GM12874 (cell line): ENCODE results near the gene IL20.

Source experiments
- TF ChIP-seq, protein P1 (sequence below): IDR thresholded peaks from 2 replicates; pipeline ENCODE4 v1.5.1; 2011; ENCODE audit warnings: low read depth, mild to moderate bottlenecking, control low read depth, low read length, moderate library complexity; ENCODE audit not compliant: insufficient read depth

The IL20 gene, protein sequence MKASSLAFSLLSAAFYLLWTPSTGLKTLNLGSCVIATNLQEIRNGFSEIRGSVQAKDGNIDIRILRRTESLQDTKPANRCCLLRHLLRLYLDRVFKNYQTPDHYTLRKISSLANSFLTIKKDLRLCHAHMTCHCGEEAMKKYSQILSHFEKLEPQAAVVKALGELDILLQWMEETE

DNA sequence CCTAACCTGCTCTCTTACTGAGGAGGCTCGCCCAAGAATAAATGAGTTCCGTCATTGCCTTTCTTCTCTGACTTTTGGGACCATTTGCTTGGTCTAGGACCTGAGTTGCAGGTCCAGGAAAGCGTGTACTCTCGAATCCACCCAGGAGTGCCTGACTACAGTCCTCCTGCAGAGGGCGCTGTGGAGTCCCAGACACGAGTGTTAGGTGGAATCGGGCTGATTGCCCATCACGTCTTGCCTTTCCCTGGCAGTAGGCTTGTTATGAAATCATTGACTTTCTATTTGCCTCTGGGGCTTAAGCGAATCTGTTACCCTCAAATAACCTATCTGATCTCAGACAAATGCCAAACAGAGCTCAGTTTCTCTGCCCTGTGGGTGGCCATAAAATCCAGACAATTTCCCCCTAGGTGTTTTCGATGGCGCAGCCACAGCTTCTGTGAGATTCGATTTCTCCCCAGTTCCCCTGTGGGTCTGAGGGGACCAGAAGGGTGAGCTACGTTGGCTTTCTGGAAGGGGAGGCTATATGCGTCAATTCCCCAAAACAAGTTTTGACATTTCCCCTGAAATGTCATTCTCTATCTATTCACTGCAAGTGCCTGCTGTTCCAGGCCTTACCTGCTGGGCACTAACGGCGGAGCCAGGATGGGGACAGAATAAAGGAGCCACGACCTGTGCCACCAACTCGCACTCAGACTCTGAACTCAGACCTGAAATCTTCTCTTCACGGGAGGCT lies at the start of gene IL20:
Gene IL20, plus strand, starts transcription at position 685 of the 733 bp plus-strand sequence. CDS start 230 bp downstream, outside the sequence.
- TF ChIP-seq, protein P1, sequence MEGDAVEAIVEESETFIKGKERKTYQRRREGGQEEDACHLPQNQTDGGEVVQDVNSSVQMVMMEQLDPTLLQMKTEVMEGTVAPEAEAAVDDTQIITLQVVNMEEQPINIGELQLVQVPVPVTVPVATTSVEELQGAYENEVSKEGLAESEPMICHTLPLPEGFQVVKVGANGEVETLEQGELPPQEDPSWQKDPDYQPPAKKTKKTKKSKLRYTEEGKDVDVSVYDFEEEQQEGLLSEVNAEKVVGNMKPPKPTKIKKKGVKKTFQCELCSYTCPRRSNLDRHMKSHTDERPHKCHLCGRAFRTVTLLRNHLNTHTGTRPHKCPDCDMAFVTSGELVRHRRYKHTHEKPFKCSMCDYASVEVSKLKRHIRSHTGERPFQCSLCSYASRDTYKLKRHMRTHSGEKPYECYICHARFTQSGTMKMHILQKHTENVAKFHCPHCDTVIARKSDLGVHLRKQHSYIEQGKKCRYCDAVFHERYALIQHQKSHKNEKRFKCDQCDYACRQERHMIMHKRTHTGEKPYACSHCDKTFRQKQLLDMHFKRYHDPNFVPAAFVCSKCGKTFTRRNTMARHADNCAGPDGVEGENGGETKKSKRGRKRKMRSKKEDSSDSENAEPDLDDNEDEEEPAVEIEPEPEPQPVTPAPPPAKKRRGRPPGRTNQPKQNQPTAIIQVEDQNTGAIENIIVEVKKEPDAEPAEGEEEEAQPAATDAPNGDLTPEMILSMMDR = peak; percentile 90

DNA sequence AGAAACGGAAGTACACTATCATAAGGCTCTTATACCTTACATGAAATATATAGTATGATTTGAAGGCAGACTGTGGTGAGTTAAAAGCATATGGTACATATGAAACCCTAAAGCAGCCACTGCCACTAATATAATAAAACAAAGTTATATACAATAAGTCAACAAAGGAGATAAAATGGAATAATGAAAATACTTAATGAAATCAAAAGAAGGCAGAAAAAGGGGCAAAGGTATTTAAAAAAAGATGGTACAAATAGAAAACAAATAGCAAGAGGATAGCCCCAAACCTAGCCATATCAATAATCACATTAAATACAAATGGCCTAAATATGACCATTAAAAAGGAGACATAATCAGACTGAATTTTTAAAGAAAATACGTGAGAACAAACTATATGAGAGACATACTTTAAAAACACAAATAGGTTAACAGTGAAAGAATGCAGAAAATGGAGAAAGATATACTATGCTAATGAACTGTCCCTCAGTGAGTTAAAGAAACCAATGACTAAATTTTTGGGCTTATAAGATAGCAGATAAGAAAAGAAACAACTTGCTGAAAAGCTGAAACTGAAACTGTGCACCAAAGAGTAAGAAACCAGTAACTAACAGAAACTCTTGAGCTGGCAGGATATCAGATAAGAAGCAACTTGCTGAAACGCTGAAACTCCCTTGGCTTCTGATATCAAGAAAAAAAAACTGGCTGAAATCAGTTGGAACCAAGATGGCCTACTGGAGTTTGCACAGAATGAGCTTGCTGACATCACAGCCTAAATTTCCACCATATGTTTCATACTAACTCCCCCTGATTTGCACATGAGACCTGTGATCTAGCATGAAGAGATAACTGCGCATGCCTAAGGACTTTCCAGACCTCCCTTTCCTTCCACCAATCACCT lies 48.8 kb upstream of the IL20 start:
- TF ChIP-seq, protein P1 = no peak

DNA sequence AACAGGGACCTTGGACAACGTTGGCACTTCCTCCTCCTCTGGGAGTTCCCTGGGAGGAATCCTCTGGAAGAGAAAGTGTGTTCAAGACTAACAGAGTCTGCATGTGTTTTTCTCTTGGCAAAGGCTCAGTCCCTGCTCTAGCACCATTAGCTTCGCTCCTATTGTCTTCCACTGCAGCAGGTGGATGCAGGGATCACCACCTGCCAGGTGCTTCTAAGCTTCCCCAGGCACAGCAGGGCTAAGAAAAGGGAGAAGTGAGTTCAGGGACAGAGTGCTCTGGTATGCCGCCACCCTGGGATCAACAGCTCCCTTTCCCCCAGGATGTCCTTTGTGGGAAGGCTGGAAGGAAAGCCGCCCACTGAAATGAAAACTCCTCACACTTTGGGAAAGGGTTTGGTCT lies 43.9 kb upstream of the IL20 start:
- TF ChIP-seq, protein P1 = no peak

DNA sequence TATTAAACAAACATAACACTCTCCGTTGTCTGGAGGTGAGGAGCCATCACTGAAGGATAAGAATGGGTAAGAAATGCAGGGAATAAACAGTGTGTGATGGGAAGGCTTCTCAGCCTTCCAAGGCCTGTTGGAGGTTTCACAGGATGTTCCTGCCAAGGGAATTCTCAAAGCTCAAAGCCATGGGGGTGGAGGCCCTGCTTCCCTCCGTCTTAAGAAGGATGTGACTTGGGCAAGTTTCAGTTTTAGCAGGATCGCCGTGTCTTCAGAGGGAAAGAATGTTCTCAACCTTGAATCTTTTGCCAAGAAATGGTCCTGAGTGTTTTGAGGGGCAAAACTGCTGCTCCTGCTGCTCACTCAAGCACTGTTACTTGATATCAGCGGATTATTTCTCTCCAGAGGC lies 41.7 kb upstream of the IL20 start:
- TF ChIP-seq, protein P1 = no peak

DNA sequence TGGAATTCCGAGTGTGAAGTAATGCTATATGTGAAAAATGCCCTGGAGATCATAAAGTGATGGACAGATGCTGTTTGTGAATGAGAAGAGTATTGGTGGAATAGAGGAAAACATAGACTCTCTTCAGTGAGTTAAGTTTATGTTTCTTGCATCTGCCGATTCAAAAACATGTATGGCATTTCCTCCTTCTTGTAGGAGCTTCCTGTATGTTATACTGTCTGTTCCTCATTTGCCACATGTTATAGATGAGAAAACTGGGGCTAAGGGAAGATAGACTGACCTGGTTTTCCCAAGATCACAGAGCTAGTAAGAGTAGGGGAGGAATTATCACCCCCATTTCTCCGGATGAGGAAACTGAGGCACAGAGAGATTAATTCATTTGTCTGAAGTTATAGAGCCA lies 41.1 kb upstream of the IL20 start:
- TF ChIP-seq, protein P1 = no peak

DNA sequence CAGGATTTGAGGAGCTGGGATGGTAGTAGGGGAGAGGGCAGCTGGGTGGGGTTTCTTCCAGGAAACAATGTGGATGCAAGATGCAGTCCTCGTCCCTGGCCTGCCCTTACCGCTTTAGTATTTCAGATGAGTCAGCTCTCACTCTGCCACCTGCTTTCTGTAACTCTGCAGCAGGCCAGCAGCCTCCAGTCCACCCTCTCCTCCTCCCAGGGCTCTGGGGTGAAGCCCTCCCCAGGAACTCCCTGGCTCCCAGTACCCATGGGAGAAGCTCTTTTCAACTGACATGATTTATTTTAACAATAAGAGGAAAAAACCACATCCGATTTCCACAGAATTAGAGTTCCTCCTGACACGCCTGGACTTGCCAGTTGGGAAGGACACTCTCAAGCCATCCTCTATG lies 39.0 kb upstream of the IL20 start:
- TF ChIP-seq, protein P1 = no peak

DNA sequence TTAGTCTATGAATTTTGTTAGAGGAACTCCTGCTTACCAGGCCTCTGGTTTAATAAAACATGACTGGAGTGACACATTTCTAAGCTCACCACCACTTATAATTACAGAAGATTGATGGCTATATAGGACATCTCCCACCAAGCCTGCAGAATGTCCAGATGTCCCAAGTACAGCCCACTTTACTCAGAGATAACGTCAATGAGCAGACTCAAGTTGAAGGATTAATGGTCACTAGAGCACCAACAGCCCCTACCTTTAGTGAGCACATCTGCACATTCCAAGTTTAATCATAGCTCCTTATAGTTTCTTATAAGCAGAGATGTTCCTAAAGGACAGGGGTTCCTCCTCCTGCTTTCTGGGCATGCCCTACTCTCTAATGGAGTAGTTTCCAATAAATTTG lies 37.4 kb upstream of the IL20 start:
- TF ChIP-seq, protein P1 = no peak
